Measurements from ENCODE around the gene APLN.

APLN gene, protein sequence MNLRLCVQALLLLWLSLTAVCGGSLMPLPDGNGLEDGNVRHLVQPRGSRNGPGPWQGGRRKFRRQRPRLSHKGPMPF

DNA sequence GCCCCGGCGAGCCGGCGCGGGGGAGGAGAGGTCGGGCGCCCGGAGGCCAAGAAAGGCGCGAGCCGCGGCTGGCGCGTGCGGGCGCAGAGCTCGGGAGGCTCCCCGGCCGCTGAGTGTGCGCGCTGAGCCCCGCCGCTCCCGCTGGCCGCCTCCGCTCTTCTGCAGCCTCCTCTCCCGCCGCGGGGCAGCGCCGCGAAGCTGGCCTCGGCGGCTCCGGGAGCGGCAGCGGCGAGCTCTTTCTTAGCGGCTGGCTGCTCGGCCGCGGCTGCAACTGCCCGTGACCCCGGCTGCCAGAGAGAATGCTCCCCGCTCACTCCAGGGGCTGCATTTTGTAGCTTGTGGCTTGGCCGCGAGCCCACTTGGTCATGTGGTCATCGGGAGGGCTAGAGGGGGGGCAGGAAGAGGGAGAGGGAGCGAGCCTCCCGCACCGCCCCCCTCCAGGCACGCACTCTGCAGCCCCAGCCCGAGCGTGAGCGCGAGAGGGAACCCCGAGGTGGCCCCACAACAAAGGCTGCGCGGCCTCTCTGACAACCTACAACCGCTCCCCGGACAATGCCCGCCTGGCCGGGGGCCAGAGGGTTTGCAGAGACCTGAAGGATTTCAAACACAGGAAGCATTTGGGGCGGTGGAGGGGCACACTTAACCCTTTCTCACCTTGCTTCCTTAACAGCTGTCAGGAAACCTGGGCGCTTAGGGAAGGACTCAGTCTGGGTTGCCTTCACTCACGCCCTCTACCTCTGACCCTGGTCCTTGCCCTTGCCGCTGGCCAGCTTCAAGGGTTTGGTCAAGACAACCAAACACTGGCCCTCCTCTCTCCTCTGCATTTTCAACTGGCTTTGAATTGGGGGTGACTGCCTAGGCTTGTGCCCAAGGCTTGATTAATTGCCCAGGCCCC, at the start of gene APLN:
APLN (minus strand) TSS at position 305 of the 895 bp plus-strand sequence. CDS start 326 bp downstream, outside the sequence.
- TF ChIP-seq, protein P1, sequence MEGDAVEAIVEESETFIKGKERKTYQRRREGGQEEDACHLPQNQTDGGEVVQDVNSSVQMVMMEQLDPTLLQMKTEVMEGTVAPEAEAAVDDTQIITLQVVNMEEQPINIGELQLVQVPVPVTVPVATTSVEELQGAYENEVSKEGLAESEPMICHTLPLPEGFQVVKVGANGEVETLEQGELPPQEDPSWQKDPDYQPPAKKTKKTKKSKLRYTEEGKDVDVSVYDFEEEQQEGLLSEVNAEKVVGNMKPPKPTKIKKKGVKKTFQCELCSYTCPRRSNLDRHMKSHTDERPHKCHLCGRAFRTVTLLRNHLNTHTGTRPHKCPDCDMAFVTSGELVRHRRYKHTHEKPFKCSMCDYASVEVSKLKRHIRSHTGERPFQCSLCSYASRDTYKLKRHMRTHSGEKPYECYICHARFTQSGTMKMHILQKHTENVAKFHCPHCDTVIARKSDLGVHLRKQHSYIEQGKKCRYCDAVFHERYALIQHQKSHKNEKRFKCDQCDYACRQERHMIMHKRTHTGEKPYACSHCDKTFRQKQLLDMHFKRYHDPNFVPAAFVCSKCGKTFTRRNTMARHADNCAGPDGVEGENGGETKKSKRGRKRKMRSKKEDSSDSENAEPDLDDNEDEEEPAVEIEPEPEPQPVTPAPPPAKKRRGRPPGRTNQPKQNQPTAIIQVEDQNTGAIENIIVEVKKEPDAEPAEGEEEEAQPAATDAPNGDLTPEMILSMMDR (conservative IDR thresholded peaks at IDR 0.05; ENCODE audit: control insufficient read depth, insufficient read depth, low read depth, low read length), result no peak
- H3K4me3 ChIP-seq (ENCODE audit: control insufficient read depth, low read depth, low read length), result peak within 1 kb of the TSS; percentile 25
- DNase-seq (ENCODE audit: low read depth), result peak; percentile 34

DNA sequence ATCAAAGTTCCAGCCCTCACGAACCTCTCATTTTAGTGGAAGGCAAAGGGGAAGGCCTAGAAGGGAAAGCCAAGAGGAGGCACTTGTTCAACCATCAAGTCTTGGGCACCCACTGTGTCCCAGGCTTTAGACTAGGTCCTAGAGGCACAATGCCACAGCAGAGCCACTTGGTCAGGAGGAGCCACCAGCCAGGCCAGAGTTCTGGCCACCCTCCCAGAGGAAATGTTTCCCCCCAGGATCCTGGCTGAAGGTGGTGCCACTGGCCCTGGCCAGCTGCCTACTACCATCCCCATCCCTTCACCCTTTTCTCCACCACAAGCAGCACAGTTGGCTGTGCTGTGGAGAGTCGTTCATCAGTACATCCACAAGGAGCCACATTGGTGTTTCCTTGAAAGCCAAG, 49.7 kb upstream of the APLN start:
- no peak for DNase-seq (ENCODE audit: low read depth)
- TF ChIP-seq, protein P1 (conservative IDR thresholded peaks at IDR 0.05; ENCODE audit: control insufficient read depth, insufficient read depth, low read depth, low read length), result no peak
- no peak overlapping the region for H3K4me3 ChIP-seq (ENCODE audit: control insufficient read depth, low read depth, low read length)

DNA sequence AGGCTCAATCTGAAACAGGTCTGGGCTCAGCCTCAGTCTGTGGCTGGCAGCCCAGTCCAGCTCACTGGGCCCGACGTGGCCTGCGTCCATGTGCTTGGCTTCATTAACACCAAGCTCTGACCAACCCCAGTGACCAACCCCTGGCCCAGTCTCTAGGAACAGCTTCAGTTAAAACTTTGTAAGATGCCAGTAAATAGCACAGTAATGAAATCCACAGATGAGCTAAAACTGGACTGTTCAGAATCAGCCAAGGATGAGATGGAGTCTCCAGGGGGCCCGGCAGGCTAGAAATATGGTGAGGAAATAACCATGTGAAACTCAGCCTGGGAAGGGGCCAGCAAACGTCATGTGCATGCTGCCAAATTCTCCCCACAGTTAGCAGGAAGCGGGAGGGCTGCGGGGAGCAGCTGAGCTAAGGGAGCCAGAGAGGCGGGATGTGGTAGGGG, 46.9 kb upstream of the APLN start:
- TF ChIP-seq, protein P1 (conservative IDR thresholded peaks at IDR 0.05; ENCODE audit: control insufficient read depth, insufficient read depth, low read depth, low read length), result no peak

DNA sequence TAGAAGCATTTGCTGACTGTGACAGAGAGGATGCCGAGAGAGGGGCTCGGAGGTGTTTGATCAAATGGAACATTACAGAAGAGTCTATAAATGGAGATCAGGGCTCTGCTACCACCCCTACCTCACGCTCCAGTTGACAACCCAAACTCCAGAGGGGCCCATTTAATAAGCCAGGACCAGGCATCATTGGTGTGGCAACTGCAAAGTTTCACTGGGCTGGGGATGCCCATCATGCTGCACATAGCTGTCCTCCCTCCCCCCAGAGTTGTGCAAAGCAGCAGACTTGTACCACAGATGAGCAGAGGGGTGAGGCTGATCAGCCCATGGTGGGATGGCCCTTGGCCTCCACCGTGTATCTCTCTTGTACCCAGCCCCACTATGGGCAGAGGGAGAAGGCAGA, 45.8 kb upstream of the APLN start:
- no peak overlapping the region for H3K4me3 ChIP-seq (ENCODE audit: control insufficient read depth, low read depth, low read length)
- TF ChIP-seq, protein P1 (conservative IDR thresholded peaks at IDR 0.05; ENCODE audit: control insufficient read depth, insufficient read depth, low read depth, low read length), result no peak
- no peak for DNase-seq (ENCODE audit: low read depth)

More for the DNA sequence above, 46.9 kb upstream of the APLN start:
- no peak overlapping the region for H3K4me3 ChIP-seq (ENCODE audit: control insufficient read depth, low read depth, low read length)
- peak; percentile 91 for DNase-seq (ENCODE audit: low read depth)

DNA sequence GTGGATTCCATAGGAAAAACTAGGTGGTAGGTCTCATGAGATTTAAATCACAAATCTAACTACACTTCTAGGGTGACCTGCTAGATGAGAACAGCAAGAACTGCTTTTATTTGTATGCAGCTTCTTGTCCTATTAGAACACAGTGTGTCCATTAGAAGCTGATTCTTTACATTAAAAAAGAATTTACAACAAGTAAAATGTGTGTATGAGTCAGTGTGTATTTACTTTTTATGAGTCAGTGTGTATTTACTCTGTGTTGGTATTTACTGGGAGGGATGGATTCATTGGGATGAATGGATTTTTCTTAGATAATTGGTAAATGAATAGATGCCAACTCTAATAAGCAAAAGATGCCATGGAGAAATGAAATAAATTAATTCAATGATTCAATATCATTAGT, 43.4 kb upstream of the APLN start:
- DNase-seq (ENCODE audit: low read depth), result no peak
- TF ChIP-seq, protein P1 (conservative IDR thresholded peaks at IDR 0.05; ENCODE audit: control insufficient read depth, insufficient read depth, low read depth, low read length), result no peak
- no peak overlapping the region for H3K4me3 ChIP-seq (ENCODE audit: control insufficient read depth, low read depth, low read length)

DNA sequence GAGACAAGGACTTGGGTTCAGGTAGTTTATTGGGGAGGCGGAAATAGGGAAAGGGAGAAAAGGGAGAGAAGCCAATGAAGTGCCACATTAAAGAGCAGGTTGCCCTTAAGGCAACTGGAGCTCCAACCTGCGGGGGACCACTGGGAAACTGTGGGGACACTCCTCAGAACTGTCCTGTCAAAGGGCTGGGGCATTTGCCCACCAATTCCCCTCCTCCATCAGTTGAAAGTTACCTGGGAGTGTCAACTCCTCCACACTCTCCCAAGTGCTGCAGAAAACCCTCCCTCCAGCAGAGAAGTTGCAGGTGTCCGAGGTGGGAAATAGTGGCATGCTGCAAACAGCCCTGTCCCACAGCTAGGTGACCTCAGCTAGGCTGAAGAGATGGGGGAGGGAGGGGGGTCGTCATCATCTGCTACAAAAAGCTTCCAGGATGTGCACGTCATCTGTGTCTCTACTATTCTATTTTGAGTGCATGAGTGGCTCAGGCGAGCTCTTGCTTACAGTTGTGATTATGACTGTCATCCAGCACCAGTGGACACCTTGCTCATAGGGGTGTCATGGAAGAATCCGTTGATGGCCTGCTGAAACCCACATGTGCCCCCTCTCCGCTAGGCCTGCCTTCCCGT, 42.6 kb upstream of the APLN start:
- DNase-seq (ENCODE audit: low read depth), result no peak
- TF ChIP-seq, protein P1 (conservative IDR thresholded peaks at IDR 0.05; ENCODE audit: control insufficient read depth, insufficient read depth, low read depth, low read length), result no peak
- no peak overlapping the region for H3K4me3 ChIP-seq (ENCODE audit: control insufficient read depth, low read depth, low read length)
